Stomach (tissue), 4 donors: ENCODE results near the gene SH3TC1.

ENCODE experiments used
- CTCF ChIP-seq, 7 experiments: fragments of 450-650 bp in 4 of 7; fragments of 200-600 bp in 3 of 7; sonication (generic) in 3 of 7; IDR thresholded peaks; one replicate each; pipeline ENCODE4 v1.5.1; 2016 to 2019; ENCODE audit warnings: antibody characterized with exemption in 7 of 7, control low read depth in 2 of 7, mild to moderate bottlenecking in 1 of 7
- EP300 ChIP-seq: sonication (generic); formaldehyde crosslinking; IDR thresholded peaks from one replicate; pipeline ENCODE4 v1.6.1; 2017; ENCODE audit warnings: antibody characterized with exemption
- POLR2AphosphoS5 ChIP-seq, 3 donors: sonication (generic); formaldehyde crosslinking; IDR thresholded peaks; one replicate each; pipeline ENCODE4 v1.6.1; 2016; ENCODE audit warnings: antibody characterized with exemption in 3 of 3

GRCh38 chr4:8171984-8172924 lies 26.8 kb upstream of the SH3TC1 start:
- TF ChIP-seq POLR2AphosphoS5 (IDR thresholded peaks at IDR 0.05) = no peak
- TF ChIP-seq CTCF (IDR thresholded peaks at IDR 0.05) = no peak
- no peak for TF ChIP-seq EP300
